HG03108 (cell line): ENCODE measurements around the gene APOBEC3A.

Experiments used
- ATAC-seq: cut with Tn5 transposase; IDR thresholded peaks from one replicate; pipeline ENCODE4 v1.9.1; 2021; ENCODE audit warnings: moderate library complexity; ENCODE audit not compliant: unreplicated experiment

The APOBEC3A gene

DNA sequence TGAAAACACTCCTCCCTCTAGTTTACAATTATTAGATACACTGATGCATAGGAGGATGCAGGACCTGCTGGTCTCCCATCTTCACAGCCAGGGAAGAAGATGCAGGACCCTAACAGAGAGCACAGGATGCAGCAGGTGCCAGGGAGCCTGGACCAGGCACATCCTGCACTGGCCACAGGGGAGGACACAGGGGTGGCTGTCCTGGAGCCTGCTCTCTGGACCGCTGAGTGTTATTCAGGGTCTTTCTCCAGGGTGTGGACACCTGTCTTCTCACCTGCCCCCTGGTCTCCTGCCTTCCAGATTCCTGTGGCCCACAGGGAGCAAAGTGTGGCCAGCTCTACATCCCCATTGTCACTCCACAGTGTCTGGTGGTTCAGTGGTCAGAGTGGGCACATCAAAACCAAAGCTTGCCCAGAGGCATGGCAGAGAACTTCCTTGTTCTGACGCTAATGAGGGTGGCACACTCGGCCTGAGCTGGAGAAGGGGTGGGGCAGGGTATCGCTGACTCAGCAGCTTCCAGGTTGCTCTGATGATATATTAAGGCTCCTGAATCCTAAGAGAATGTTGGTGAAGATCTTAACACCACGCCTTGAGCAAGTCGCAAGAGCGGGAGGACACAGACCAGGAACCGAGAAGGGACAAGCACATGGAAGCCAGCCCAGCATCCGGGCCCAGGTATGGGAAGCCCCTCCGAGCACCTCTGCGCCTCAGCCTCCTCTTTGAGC, at the start of gene APOBEC3A:
Gene APOBEC3A, plus strand, starts transcription at position 564 of the 725 bp plus-strand sequence. Its CDS starts 83 bp downstream, at position 647.
- no peak for ATAC-seq

DNA sequence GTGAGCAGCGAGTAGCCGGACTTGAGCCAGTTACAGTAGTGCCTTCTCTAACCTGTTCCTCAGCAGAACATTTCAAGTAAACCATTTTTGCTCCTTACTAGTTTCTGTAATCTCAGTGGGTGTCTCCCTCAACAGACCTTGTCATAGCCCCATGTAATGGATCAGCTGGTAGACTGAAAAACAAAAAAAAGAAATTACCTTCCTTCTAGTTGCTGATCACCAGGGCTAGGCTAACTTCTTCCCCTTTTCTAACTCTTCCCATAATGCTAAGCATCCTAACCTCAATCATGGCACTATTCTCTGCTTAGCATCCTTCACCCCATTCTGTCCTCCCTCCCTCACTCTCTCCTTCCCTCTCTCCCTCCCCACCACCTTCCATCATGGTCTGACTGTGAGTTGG, 49.6 kb upstream of the APOBEC3A start:
- ATAC-seq: no peak

DNA sequence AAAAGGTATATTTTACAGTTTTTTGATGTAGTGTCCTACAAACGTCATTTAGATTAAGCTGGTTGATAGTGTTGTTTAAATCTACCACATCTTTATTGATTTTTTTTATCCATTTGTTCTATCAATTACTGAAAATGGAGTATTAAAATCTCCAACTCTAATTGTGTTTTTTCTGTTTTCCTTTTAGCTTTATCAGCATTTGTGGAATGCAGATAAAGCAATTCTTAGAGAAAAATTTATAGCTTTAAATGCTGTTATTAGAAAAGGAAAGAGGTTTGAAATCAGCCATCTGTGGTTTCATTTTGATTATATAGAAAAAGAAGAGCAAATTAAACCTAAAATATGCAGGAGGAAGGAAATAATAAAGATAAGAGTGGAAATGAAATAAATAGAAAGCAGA, 46.0 kb upstream of the APOBEC3A start:
- ATAC-seq: no peak

DNA sequence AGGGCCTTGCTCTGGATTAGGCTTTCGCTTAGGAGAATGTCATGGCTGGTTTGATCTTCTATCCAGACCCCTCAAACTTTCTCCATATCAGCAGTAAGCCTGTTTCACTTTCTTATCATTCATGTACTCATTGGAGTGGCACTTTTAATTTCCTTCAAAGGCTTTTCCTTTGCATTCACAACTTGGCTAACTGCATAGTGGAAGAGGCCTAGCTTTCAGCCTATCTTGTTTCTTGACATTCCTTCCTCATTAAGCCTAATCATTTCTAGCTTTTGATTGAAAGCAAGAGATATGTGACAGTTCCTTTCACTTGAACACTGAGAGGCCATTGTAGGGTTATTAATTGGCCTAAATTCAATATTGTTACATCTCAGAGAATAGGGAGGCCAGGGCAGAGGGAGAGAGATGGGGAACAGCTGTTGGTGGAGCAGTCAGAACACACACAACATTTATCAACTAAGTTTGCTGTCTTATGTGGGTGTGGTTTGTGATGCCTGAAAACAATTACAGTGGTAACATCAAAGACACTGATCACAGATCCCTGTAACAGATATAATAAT, 37.7 kb upstream of the APOBEC3A start:
- ATAC-seq: no peak

DNA sequence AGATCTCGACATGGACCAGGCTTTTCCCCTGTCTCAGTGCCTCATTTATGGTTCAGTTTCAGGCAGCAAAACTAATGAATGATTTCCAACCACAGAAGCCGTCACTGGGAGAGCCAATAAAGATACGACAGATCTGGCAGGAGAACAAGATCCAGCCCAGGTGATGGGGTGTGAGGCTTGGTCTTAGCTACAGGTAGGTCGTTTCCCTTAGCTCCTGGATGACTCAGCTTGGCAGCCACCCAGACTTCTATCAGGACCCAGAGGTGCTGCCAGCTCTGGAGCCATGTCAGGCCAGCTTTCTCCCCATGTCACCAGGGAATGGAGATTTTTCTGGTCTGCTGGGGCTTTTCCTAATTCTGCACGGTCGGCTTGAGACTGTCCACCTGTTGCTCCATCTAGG, 36.3 kb upstream of the APOBEC3A start:
- ATAC-seq: no peak

DNA sequence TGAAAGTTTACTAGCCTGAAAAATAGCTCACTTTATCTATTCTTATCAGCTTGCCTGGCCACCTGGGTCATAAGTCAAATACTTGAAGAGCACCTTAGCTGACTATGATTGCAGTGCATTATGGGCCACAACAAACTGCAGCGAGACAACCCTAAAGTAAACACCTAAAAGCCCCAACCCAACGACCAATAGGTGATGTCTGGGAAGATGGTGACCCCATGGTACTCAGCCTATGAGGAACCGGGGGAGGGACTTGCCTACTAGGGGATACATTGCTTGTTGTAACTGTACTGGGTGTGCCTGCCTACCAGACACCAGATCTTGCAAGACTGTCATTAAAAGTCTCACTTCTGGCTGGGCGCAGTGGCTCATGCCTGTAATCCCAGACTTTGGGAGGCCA, 35.6 kb upstream of the APOBEC3A start:
- no peak for ATAC-seq

DNA sequence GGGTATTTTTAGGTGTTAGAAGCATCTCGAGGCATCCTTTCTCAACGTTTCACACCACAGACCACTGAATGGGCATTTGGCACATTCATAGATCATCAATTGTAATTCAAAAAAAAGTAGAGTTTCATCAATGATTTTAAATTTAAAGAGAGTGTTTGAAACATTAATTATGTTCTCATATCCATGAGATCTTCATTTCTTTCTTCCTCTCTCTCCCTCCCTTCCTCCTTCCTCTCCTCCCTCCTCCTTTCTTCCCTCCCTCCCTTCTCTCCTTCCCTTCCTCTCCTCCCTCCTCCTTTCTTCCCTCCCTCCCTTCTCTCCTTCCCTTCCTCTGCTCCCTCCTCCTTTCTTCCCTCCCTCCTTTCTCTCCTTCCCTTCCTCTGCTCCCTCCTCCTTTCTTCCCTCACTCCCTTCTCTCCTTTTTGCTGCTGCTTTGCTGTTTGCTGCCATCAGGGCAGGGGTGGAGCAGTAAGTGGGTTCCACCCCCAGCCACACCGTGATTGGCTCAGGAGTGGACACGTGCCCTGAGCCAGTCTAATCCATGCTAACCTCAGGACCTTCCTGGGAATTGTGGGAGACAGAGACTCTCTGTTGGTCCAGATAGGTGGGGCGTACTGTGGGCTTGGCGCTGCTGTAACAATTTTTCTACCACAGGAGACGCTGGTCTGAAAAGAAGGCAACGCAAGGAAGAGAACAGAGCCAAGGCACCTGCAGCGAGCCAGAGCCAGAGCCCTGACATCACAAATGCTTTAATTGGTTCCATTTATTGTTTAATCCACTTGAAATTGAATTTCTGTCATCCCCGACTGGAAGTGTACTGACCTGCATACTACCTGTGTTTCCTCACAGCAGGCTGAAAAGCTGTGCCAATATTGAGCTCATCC, 33.7 kb upstream of the APOBEC3A start:
- ATAC-seq: no peak

DNA sequence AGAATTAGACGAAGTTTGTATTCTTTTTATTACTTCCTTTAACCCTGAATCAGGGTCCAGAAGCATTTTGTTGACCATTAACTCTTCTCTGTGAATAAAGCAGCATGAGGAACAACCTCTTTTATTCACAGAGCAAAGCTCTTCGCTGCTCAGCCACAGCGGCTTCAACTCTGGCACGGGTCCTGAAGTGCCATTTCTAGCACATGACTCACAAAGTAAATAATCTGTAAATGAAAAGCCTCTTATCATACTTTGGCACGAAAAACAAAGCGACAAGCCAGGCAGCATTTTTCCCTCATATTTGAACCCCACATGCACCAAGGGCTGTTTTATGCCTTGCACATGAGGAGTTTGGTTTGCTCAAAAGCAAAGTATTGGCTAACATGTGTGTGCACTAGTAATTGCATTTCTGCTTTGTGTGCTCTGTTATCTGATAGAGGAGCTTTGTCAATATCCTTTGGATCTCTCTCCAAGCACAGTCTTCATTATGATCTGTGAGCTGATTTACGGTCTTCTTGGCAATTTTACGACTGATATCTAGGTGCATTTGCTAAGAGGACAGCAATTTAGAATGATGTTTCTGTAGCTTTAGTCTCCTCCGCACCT, 33.0 kb upstream of the APOBEC3A start:
- no peak for ATAC-seq

DNA sequence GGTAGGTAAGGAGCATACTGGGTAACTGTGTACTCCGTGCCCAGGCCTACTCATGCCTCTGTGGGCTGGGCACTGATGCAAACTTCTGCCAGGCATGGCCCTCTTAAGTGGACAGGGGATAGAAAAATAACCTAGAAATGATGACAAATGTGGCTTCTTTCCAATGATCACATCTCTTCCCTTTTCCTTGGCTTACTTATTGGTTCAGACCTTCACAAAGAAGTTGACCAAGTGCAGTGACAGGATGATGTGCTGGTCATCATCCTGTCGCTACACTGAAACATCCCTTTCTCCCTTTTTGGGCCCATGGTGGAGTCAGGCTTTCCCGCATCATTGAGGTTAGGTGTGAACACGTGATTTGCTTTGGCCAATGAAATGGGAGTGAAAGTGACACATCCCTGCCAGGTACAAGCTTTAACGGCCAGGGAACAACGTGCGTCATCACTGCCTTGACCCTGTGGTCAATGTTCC, 31.8 kb upstream of the APOBEC3A start:
- ATAC-seq: no peak

DNA sequence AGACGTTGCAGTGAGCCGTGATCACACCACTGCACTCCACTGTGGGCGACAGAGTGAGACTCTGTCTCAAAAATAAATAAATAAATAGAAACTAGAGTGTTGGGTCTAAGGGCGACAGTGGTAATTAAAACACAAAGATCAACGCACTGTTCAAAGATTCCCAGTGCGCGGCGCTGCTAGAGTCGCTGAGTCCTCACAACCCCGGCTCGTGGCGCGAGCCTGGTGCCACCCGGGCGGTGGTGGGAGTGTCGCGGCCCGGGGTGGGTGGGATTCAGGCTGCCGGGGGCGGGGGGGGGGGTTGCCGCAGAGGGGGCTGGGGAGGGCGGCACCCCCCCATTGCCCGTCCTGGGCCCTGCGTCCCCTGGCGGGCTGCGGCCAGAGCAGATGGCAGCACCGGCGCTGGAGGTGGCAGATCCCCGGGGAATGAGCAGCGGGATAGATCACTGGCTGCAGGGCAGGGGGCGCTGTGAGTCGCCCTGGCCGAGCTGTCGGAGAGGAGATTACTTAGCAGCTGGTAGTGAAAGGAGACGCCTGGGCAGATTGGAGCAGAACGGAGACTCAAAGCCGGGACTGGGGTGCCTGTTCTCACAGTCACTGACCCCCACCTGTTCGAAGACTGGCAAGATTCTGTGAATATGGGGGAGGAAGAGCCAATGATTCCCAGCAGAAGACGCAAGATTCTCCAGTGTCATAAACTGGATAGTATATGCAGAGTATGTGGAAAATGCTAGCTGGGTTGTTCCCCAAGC, 30.2 kb upstream of the APOBEC3A start:
- no peak for ATAC-seq

DNA sequence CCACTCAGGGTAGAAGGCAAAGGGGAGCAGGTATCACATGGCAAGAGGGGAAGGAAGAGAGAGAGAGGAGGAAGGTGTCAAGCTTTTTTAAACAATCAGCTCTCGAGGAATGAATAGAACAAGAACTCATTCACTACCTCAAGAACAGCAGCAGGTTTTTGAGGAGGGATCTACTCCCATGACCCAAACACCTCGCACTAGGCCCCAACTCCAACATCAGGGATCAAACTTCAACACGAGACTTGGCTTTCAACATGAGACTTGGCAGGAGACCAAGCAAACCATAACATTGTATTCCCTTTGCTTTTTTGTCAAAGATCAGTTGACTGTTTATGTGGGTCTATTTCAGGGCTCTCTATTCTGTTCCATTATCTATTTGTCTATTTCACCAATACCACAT, 26.9 kb upstream of the APOBEC3A start:
- no peak for ATAC-seq

DNA sequence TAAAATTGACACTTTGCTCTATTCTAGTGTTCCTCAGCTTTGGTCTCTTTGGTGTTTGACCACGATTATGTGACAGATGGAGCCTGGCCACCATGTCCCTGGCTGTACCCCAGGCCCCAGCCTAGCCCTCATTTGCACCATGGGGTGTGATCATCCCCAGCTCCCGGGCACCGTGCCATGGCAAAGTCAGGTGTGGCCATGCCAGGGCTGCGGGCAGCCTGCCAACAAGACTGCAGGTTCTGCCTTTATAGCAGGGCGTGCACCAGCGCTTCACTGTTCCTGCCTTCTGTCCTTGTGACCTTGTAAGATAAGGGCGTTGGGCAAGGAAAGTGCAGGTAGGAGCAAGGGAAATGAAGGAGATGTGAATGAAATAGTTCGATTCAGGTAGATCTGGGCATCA, 22.4 kb upstream of the APOBEC3A start:
- ATAC-seq: no peak

DNA sequence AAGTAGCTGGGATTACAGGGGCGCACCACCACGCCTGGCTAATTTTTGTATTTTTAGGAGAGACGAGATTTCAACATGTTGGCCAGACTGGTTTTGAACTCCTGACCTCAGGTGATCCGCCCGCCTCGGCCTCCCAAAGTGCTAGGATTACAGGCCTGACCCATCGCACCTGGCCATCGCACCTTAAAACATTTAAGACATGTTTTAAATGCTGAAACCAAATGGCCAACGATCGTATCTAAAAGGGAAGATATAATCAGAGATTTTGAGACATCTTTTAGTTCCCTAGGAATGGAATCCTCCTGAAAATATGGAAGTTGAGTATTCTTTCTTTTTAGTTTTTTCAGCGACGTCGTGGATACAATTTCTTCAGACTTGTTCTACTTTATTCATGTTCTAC, 21.8 kb upstream of the APOBEC3A start:
- ATAC-seq: no peak

DNA sequence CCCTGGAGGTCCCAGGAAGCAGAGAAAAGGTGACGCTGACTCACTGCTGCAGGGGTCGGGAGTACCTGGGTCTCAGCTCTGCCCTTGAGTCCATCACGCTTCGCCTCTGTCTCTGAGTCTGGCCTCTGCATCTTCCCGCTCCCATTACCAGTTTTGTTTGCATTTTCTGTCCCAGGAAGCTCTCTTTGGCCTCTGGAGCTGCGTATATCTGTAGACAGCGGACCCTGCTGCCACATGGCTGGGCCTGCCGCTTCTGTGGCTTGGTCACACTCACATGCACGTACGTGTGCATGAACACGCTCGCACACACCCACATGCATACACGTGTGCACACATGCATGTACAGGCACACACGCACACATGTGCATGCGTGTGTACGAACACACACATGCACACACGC, 20.8 kb upstream of the APOBEC3A start:
- no peak for ATAC-seq

DNA sequence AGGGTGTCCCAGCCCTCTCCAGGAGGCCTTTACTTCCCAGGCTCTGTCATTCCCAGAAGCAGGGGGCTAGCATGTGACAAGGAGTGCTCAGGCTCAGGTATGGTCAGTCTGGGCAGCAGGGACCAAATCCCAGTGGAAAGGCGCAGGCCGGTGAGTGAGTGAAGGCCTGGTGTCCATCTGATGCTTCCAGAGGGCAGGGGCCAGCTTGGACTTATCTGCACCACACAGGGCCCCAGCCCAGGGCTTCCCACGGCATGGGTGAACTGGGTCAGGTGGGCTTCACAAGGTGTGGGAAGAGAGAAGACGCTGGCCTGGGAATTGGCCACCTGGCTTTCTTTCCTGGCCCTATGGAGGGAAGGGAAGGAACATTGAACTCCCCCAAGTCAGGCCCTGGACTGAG, 20.4 kb upstream of the APOBEC3A start:
- no peak for ATAC-seq

DNA sequence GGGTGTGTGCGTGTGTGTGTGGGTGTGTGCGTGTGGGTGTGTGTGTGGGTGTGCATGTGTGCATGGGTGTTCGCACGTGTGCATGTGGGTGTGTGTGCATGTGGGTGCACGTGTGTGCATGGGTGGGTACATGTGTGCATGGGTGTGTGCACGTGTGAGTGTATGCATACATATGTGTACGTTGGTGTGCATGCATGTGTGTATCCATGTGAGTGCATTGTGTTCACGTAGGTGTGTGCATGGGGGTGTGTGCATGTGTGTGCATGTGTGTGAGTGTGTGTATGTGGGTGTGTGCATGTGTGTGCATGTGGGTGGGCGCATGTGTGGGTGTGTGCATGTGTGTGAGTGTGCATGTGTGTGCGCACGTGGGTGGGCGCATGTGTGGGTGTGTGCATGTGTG, 19.9 kb upstream of the APOBEC3A start:
- no peak for ATAC-seq

DNA sequence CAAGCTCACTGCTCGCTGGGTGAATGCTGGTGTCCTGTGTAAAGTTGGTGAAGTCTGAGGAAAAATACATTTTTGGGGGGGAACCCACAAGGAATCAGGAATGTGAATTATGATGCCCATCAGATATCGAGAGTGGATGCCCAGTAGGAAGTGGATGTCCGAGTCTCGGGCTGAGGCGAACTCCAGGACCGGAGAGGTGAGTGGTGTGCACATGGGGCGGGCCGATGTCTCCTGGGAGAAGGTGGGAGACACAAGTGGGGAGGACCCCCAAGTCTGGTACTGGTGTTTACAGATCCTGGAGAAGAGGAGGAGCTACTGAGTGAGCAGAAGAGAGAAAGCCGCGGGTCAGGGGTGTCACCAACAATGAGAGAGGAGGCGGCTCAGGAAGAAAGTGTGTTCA, 19.2 kb upstream of the APOBEC3A start:
- ATAC-seq: no peak

DNA sequence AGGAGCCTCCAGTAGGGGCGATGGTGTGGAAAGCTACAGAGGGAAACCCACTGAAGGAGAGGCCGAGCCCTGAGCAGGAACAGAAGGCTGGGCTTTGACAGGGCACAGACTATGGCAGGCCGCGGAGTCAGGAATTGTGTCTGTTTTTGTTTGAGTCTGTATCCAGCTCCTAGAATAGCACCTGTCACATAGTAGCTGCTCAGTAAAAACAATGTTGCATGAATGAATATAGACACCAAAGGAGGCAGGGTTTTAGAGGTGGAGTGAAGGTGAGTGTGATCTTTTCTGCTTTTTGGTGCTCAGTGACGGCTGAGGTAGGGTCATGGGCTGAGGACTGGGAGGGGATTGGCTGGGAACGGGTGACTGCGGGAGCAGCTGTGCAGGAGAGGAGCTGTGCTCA, 18.5 kb upstream of the APOBEC3A start:
- no peak for ATAC-seq

DNA sequence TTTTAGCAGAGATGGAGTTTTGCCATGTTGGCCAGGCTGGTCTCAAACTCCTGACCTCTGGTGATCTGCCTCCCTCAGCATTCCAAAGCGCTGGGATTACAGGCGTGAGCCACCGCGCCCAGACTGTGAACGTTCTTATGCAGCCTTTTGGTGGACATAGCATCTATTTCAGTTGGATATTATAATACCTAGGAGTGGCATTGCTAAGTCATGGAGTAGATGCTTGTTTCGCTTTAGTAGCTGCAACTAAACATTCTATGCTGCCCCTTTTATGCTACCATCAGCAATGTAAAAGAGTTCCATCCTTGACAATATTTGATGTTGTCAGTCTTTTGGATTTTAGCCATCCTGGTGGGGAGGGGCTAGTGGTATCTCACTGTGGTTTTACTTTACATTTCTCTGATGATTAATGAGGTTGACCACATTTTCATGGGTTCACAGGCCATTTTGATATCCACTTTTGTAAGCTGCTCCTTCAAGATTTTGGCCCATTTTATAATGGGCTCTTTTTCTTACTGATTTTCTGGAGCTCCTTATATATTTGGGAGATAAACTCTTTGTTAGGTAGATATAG, 16.5 kb upstream of the APOBEC3A start:
- ATAC-seq: no peak

DNA sequence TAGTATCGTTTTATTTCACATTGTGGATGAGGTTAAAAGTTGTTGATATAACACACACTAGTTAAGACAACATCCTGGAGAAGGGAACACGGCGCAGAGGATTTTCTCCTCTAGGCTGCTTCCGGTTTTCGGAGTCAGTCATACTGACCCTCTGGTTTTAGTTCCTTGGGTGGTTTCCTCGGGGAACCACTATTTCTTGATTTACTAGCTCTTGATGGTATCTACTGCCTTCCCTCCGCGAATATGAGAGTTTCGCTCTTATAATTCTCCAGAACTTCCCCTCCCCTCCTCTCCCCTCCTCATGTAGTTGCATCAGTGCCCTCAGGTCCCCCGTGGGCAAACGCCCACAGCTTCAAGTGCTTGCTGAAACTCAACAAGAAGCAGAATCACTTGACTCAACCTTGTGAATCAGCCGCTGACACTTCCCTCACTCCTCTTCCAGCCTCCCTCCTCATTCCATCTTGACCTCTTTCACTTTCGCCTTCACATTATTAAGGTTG, 15.9 kb upstream of the APOBEC3A start:
- ATAC-seq: peak; percentile 55
